HG02973 (cell line): Measurements from ENCODE around the gene PGAP1.
"Not testable (repeated sequence)": the region's sequence is repeated elsewhere in the genome, so short reads cannot be mapped to it uniquely, and the experiment has no call there.

Source experiments
- ATAC-seq: cut with Tn5 transposase; IDR thresholded peaks from one replicate; pipeline ENCODE4 v1.9.1; 2021; ENCODE audit warnings: moderate library complexity; ENCODE audit not compliant: unreplicated experiment

The PGAP1 gene

DNA sequence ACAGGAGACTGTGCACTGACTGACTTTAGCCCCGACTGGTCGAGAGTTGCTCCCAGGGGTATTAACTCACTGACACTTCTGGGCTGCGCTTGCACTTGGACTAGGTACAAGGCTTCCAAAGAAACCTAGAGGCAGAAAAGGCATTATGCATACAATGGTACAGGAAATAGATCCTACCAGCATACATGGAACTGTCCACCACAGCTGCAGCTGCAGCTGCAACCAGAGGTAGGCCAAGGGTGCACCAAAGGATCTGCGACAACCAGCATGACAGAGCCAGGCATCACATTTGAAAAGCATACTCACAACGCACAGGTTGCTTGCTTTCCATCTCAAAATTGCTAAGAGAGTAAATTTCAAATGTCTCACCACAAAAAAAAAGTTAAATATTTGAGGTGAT, 22.6 kb upstream of the PGAP1 start:
- ATAC-seq = no peak

DNA sequence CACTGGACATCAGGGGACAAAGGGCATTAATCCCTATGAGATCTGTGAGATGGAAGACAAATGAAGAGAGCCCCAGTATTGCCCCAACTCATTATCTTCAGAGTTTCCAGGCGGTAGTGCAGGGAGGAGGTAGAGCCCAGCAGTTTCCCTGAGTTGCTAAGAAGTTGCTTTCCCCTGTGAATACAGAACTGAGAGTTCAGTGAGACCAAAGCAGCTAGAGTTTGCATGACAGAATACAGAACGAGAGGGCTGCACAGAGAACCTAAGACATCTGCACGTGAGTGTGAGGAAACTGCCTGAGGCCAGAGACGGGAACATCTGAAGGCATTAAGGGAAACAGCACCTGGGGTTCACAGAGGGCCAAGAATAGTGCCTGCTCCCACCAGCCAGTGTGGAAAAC, 18.1 kb upstream of the PGAP1 start:
- ATAC-seq = peak; percentile 75

DNA sequence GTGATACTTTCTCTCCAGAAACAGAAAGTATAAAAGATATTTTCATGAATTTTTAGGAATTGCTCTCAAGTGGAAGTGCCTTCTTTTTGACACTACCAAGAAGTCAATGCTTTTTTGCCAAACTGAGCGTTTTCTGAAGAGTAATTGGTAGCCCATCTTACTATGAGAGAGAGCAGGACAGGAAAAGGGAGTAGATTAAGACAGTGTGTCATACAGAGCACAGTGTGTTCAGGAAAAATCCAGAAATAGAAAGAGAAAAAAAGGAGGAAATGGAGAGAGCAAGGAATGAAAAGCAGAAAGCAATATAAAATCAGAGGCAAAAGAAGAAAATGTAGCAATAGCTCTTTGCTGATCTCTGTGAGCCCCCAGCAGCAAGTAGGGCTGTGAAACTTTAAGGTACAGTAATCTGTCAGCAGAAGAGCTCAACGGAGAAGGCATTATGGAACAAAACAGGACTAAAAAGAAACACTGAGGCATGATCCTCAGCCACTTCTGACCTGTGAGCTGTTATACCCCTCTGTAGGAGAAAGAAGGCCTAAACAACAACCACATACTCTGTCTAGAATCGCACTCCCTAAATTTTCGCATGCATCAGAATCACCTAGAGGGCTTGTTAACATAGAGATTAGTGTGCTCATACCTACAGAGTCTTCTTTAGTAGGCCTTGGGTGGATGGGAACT, 15.0 kb upstream of the PGAP1 start:
- no peak for ATAC-seq

DNA sequence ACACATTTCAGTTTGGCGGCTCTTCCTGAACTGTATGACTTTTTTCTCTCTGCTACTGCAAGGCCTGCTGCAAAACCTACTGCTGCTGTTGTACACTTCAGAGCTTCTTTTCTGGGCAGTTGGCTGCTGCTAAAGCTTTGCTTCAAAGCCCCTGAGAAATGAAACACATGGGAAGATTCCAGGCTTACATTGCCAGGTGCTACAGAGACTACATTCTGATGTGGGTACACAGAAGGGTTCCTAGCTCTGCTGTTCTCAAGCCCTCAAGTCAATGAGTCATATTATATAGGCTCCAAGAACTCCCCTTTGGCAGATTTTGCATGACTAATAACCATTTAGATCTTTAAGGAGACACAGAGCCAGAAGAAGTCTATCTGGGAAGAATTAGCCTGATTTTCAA, 12.9 kb upstream of the PGAP1 start:
- no peak for ATAC-seq

DNA sequence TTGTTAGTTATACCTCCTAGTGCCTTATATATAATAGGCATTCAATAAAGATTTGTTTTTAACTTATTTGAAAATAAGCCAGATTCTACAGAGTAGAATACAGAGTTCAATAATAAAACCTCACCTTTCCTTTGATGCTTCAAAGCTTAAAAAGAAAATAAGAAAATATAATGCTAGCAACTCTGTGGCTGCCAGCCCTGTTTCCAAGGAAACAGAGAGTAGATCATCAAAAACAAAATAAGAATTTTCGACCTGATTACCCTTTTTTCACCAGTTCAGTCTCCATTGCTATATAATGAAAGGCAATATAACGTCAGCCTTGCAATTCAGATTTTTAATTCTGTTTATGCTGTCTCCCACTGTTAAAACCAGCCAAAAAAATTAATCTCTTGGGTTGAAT, 8.9 kb upstream of the PGAP1 start:
- no peak for ATAC-seq

DNA sequence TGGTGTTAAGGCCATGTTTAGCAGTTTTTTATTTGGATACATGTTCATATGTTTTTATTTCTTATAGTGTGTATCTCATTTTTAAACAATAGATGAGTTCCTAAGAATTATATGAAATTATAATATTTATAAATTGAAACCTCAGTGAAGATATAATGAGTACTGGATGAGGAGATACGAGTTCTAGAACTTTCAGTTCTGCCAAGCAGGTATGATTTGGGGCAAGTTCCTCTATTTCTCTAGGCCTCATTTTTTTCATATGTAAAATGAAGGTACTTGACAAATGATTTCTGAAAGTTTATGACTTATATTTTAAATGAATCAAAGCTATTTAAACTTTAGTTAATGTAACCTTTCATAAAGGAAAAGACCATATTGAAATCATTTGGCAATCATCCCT, 8.2 kb upstream of the PGAP1 start:
- no peak for ATAC-seq

DNA sequence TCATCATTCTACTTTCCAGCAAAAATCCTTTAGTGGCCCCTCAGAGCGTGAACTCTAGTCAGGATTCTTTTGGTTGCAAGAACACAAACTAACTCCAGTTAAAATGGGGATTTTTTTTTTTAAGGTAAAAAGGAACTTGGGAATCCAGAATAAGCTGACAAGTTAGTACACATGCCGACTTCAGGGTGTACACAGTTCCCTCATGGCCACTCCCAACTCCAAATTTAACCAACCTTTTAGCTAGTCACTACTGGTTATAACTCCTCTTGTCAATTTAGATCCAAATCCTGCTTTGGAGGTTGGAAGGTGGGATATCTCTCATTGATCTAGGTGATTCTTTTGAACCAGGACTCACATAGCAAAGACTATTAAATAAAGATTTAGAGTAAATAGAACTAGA, 5.0 kb upstream of the PGAP1 start:
- no peak for ATAC-seq

DNA sequence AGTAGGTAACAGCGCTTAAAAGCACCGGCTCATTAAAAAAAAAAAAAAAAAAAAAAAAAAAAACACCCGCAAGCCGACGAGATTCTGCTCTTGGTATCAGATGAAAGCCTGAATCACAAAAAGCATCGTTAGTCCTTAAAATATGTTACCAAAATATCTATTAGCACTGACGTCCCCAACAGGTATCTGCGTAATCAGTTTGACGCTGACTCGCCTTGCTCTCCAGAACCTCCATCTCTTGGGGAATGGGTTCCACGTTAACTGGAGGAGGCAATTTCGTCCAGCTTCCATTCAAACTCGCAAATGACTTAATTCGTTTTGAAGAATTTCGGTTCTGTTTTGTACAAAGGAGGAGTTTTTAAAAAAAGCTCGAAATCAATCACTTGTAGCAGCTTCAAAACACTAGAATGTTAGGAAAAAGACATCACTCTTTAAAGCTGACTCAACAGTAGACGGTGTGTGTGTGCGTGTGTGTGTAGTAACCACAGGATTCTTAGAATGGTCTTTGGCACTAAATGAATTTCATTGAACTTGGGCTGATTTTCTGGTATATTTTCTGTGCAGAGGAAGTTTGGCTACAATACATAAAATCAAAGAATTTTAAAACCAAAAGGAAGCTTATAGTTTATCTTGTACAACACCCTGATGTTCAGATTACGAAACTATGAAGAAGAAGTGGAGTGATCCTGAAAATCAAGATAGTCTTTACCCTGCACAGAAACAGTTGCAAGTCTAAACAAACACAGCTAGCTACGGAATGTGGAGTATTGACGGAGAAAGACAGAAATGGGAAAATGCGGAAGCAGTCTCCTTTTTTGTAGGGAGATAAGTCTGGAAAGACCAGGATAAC, 1.1 kb upstream of the PGAP1 start:
- ATAC-seq = no peak

DNA sequence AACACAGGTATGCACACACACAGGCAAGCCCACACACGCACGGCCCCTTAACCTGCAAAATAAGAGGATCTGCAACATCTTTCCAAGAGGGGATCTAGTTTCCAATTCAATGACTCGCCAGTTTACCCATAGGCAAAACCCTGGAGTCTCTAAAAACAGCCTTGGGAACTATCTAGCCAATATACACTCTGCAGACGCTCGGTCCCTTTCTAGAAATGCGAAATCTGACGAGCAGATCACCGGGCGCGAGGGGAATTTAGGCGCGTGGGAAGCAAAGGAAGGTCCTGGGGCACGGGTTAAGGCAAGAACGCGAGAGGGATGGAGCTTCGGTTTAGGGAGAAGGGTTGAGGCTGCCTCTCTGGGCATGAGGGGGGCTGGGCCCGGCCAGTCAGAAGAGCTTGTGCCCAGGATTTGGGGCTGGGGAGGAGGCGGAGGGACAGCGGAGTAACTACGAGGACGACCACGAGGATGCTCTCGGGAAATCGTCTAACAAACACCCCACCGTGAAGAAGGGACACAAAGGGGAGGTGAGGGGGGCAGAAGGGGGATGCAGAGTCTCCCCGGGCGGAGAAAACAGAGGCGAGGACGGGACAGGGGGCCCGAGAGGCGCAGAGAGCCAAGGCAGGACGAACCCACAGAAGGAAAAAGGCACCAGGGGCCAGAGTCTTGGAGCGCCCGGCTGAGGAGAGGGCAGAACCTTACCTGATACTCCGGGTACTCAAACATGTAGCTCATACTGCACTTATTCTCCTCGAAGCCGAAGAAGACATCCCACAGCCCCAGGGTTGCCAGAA, 542 bp downstream of the PGAP1 start:
- ATAC-seq = peak; percentile 30

DNA sequence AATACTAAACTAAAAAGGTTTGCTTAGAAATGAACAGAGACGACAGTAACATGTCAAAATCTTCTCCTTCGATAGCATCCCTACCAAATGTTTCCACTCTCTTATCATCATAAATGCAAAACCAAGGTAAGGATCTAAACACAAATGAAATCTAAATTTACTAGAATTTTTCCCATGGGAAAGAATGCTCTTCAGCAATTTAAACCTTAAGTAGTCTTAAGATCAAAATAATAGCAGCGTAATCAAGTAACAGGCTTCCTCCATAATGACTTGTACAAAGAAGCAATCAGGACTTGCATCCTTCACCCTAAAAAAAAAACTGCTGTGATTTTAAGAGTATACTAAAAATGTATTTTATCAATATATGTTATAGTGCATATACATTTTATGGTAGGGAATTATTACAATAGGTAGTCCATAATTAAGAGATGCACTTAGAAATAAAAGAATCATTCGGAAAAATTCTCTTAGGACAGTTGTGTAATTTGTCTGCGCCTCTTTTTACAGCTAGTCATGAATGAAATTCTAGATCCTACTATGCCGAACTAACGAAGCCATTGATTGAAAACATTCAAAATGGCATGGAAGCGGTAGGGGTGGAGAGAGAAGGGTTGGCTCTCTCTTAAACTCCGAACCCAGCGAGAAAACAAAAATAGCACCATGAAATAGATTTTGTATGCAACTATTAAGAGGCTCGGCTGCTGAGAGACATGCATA, 1.3 kb downstream of the PGAP1 start:
- no peak for ATAC-seq

DNA sequence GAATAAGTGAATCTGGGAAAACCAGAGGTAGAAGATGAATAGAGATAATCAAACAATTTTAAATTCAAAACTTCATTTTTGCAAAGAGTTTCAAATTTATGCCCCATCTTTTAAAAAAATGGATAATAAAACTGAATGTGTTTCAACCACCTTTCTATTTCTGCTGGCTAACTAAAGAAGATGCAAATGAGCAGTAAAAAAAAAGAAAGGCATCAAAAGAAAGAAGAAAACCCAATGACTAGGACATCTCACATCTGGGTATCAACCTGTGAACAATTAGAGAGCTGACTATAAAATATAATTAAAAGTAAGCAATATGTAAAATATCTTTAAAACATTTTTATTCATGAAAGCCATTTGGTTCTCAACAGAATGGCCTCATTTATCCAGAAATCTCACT, 2.5 kb downstream of the PGAP1 start:
- no peak for ATAC-seq

DNA sequence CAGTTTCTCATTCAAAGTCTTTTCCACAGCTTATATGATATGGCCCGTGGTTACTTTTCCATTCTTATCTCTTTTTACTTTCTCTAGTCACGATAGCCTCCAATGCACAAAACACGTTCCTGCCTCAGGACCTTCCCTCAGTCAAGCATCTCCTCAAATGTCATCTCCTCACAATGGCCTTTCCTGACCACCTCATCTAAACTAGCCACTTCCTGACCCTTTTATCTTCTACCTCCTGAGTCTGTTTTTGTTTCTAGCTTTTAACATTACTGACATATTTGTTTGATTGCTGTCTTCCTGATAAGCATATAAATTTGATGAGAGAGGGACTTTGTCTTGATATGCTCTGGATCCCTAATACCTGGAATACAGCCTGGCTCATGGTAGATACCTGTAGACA, 7.6 kb downstream of the PGAP1 start:
- ATAC-seq = no peak

DNA sequence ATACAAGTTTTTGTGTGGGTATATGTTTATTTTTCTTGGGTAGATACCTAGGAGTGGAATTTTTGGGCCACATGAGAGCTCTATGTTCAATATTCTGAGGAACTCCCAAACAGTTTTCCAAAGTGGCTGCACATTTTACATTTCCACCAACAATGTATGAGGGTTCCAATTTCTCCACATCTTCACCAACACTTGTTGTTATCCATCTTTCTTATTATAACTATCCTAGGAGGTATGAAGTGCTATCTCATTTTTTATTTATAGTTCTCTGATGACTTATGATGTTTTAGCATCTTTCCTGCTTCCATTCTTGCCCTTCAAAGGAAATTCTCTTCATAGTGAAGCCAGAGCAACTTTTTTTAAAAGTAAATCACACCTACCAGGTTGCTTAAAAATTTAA, 8.7 kb downstream of the PGAP1 start:
- no peak for ATAC-seq

DNA sequence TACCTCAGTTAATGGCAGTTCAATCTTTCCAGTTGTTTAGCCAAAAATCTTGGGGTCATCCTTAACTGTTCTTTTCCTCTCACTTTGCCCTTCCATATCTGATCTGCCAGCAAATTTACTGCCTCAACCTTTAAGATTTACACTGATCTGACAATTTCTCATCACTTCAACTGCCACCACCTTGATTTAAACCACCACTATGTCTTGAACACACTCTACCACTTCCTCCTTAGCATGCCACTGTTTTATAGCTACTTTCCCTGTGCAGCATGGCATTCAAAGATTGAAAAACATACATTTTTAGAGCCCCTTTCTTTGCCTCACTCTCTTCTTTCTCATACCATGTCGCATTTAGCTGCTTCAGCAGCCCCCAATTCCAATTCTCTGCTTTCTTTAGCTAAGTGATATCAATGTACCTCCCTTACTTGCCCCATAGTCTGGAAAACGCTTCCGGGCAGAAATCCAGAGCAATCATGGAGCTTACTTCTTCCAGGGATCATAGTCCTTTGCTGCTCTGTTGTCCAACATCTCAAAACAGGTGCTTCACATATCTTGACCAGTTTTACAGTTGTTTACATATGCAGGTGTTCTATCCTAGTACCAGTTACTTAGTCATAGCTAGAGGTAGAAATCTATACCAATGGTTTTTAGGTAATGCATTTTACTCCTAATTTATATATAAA, 10.9 kb downstream of the PGAP1 start:
- peak; percentile 9 for ATAC-seq

DNA sequence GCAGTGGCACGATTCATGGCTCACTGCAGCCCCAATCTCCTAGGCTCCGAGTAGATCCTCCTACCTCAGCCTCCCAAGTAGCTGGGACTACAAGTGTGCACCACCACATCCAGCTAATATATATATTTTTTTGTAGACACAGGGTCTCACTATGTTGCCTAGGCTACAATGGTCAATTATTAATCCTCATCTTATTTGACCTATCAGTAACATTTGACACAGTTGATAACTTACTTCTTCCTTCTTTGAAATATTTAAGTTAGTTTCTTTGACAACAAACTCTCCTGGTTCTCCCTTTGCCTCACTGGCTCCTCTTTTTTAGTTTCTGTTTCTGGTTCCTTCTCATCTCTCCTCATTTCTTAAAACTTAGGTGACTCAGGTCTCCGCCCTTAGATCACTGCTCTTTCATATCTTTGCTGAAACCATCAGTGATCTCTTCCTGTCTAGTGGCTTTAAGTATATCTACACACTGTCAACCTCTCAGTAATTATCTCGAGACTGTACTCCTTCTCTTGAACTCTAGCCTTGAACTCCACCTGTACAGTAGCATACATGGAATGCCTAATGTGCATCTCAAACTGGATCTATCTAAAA, 11.5 kb downstream of the PGAP1 start:
- ATAC-seq = peak; percentile 94

DNA sequence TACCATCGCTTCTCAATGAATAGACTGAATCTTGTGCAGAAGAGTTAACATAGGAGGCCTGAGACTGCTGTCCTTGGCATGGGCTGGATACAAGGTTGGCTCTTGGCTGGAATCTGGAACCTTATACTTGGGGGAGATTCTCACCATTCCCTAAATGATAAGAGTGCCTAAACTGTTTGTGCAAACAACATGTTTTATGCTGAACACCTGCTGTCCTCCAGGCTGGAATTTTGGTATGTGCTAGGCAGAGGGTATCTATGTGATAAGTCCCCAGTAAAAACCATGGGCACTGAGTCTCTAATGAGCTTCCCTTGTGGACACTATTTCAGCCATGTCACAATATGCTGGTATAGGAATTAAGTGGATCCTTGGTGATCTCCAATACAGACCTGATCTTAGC, 12.8 kb downstream of the PGAP1 start:
- ATAC-seq = no peak

DNA sequence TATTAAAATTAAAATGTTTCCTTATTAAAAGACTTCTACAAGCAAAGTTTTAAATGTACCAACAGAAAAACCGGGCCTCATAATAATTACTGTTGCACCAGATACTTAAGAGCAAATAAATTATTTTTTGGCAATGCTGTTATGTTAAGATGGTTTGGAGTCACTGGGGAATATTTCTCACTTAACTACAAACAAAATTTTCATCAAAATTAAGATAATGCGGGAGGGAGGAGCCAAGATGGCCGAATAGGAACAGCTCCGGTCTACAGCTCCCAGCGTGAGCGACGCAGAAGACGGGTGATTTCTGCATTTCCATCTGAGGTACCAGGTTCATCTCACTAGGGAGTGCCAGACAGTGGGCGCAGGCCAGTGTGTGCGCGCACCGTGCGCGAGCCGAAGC, 21.1 kb downstream of the PGAP1 start:
- ATAC-seq = not testable (repeated sequence)

DNA sequence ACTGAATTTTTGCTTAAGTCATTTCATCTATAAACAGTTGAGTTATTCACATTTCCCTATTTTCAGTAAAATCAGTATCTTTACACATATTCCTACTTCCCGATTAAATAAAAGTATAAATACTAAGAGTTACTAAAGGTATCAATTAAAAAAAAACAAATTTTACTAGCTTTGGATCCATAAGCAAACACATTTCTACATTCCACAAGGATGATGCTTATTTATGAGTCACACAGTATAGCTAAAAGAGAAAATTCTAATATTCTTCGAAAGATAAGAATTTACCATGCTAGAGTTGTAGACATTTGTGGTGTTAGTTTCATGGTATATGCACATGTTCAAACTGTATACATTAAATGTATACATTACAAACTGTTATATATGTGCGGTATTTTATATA, 23.7 kb downstream of the PGAP1 start:
- ATAC-seq = no peak

DNA sequence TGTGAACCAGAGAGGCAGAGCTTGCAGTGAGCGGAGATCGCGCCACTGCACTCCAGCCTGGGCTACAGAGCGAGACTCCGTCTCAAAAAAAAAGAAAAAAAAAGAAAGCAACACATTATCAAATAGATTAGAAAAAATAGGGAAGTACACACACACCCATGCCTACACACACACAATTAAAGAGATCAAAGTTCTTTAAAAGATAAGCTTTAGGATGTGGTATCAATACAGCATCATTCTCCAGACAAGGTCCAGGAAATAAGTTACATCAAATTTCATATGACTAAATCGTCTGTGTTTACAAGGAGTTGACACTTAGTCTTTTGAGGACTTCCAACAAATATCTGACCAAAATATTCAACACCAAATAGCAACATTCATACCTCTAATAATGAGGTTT, 25.7 kb downstream of the PGAP1 start:
- ATAC-seq = no peak

DNA sequence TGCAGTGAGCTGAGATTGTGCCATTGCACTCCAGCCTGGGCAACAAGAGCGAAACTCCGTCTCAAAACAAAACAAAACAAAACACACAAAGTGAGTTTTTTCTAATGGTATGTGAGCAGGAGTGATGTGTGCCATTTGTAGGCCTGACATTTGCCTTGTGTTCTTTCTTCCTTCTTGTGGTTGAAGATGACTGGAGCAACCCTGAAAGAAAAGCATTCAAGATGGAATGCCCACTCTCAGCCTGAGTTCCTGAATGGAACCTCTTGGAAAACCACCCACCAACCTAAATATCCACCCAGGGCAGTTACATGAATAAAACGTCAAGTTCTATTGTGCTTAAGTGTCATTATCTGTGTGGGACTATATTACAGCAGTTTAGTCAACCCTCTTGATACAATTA, 26.5 kb downstream of the PGAP1 start:
- no peak for ATAC-seq
